Endothelial cell of hepatic sinusoid (primary cell): ENCODE measurements around the gene PAX8.

ENCODE experiments used
- in situ Hi-C: cut with HindIII; loops from 2 replicates; pipeline ENCODE4 v1.10.0; 2017; ENCODE audit warnings: low sequenced_read_pairs

PAX8 gene

DNA sequence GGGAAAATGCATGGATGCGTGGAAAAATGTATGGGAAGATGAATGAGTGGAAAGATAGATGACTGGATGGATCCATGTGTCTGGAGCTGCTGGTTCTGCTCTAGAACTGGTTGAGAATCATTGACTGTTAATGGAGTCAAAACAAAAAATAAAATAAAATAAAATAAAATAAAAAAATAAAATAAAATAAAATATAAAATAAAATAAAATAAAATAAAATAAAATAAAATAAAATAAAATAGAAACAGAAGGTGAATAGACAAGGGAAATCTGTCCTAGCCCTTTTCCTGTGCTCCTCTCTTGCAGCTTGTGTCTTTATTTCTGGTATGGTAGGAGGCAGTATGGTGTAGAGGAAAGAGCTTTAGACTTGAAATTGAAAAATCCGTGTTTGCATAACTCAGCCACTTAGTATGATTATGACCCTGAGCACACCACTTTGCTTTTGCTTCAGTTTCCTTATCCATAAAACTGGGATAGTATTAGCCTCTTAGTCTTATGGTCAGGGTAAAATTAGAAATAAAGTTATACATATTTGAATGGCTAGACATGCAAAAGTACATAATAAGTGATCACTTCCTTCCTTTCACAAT is 54.0 kb downstream of the PAX8 start:
- in situ Hi-C loops = no loop called here

DNA sequence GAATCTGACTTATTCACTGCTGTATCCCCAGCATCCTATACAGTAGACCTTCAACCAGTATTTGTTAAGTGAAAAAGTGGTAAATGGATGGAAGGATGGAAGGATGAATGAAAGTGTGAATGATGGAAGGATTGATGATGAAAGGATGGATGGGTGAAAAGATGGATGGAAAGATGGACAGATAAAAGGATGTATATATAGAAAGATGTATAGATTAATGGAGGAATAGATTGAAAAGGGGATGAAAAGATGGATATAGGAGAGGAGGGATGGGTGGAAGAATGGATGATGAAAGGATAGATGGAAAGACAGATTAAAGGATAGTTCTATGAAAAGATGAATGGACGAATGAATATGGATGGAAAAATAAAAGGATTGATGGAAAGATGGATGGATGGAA is 54.9 kb downstream of the PAX8 start:
- in situ Hi-C loops = no loop called here

DNA sequence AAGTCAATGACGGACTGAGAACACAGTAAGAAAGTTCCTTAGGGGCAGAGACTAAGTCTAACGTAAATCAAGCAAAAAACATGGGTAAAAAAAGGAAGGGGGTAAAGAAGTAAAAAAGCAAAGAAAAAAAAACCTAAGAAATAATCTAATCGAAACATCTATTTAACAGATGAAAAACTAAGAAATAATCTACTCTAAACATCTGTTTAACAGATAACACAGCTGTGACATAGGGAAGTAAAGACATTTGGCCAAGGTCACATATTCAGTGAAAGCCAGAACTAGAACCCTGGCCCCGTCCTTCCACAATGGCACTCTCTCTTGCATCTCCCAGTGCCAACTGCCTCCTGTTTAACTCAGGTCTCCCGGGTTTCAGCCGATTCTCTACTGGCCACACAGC is 56.9 kb downstream of the PAX8 start:
- in situ Hi-C loops = no loop called here

DNA sequence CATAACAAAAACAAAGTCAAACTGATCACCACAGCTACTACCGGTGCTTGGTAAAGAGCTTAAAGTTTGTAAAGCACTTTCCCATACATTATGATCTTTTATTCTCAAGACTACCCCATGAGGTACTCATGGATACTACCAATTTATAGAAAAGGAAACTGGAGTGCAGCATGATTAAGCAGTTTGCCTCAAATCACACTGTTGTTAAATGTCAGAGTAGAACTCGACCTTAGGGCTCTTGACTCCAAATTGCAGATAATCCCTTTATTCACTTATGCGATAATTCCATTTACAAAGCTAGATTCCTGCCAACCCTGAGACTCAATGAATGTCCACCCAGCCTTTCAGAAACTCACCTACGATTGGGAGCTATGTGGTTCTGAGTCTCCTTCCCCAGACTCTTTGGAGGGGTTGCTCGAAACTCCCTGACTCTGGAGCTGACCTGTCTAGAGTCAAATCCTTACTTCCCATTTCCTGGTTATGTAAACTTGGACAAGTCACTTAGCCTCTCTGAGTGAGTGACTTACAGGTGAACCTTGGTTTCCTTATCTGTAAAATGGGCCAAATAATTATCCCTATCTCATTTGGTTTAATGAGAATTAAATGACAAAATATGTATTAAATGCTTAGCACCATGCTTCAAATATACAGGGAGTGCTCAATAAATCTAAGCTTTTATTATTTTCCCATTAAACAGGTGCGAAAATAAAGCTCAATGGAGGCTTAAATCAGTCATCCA is 57.6 kb downstream of the PAX8 start:
- in situ Hi-C loops = no loop called here

DNA sequence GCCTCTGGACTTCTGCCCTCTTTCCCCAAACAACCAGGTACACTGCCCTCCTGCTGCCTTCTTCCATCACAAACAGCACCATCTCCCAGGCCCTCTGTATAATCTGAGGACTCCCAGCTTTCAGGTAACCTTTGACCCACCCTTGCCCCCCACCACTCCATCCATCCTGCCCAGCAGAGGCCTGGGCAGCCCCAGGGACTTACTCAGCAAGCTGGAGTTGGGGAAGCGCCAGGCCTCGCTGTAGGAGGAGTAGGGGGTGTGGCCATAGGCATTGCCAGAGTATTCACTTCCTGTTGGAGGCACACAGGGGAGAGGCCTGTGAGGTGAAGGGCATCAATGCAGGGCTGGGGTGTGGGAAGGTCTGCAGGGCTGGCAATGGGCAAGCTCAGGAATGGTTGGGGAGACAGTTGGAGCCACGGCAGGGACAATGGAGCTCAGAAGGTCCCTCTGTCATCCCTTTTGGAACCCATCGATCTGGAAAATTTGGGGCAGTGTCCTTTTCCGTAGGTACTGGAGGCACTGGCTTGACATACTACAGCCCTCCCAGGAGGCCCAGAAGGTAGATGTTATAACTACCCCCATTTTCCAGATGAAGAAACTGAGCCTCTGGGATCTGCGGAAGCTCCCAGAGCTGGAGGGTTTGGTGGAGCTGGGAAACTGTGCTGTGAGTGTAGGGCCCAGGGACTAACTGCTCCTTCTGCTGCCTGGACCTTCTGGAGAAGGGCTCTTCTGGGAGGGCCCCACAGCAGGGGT is 58.7 kb downstream of the PAX8 start:
- in situ Hi-C loops = loop anchor here (5.0 kb wide), 1 partner anchor 83 kb away; no protein-coding TSS in a partner anchor

DNA sequence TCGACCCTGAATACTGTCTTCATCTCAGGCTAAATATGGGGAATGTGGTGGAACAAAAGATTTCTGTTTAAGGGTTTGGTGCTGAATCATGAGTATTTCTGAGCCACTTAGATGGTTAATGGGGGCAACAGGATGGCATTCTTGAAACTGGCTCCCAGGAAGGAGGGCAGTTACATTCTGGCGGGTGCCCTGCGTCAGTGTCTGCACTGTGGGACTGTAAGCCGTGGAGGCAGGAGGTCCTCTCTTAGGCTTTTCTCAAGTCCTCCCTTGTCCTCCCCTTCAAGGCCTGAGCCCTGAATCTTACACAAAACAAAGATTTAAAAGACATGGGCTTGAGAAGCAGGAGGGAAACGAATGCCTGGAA is 59.2 kb downstream of the PAX8 start:
- in situ Hi-C loops = loop anchor here (5.0 kb wide), 1 partner anchor 82 kb away; no protein-coding TSS in a partner anchor

DNA sequence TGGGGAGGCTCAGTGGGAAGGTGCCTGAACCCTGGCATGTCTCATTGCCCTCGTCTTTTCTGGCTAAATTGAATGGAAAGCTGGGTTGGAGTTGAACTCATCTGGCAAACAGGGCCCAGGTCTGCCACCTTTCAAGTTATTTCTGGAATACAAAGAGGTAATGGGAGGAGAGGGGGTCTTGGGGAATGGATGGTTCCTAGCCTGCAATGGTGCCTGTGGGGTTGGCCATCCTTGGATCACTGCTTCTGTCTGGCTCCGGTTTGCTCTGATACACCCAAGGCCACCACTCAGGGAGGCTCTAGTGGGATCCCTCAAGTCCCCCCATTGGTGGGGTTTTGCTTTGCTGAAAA is 59.7 kb downstream of the PAX8 start:
- in situ Hi-C loops = loop anchor here (5.0 kb wide), 1 partner anchor 82 kb away; no protein-coding TSS in a partner anchor

DNA sequence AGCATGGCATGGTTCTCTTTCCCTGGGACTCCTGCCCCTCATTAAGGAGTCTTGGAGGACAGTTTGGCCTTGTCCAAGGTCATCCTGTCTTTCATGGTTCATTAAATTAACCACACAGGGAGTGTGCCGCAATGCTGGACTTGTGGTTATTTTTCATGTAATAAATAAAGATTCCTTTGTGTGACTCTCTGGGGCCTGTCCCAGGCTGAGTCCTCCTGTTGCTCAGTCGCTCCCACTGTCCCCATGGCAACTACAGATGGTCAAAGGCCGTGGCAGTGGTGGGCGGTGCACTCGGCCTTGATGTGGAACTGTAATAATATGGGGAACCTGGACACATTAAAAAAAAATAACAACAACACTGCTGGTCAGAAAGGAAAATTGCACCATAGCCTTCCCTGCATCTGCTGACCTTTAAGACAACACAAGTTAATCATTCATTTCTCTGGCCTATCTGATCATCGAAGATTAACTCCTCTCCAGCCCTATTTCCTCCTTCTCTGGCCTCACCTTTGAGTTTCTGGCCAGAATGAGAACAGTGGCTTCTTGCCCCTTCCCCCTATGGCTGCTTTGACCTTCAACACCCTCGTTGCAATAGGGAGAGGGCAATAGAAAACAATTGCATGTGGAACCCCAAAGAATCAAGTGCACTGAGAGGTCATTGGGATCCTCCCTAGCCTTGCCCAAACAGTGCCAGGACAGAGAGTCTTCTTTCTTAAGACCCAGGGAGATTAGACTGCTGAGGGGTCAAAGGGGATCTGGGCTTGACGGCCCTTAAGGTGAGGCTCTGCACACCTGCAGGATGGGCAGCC is 60.2 kb downstream of the PAX8 start:
- in situ Hi-C loops = loop anchor here (5.0 kb wide), 1 partner anchor 81 kb away; no protein-coding TSS in a partner anchor

DNA sequence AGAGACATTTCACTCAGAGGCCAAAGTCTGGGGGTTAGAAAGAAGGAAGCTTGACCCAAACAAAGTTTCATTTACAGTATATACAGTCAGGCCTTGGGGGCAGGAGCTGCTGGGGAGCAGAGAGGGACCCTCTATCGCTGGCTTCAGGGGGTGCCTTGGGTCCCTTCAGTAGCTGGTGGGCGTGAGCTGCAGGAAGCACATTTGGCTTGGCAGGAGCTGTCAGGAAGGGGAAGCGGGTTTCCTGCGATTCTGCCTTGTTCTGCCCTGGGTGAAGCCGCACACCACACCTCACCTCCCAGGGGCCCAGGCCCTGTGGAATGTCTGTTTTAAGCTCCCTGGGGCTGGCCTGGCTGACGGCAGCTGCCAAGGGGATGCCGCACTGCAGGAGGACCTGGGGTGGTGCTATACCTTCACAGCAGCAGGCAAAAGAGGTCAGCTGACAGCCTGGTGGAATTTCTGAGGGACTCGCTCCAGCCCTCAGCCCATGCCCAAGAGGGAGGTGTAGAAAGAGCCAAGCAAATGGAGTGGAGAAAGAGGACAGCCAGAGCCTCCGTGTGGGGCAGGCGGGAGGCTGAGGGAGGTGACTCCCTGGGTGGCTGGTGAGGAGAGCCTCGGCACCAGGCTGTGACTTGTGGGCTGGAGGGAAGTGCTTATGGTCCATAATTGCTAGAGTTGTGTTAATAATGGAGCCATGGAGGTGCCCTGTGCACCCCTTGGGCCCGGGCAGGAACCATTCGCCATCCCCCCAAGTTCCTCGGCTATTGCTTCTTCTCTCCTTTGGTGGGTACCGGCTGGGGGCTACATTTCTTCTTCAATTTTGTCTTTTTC is 61.1 kb downstream of the PAX8 start:
- in situ Hi-C loops = loop anchor here (5.0 kb wide), 1 partner anchor 80 kb away; no protein-coding TSS in a partner anchor

DNA sequence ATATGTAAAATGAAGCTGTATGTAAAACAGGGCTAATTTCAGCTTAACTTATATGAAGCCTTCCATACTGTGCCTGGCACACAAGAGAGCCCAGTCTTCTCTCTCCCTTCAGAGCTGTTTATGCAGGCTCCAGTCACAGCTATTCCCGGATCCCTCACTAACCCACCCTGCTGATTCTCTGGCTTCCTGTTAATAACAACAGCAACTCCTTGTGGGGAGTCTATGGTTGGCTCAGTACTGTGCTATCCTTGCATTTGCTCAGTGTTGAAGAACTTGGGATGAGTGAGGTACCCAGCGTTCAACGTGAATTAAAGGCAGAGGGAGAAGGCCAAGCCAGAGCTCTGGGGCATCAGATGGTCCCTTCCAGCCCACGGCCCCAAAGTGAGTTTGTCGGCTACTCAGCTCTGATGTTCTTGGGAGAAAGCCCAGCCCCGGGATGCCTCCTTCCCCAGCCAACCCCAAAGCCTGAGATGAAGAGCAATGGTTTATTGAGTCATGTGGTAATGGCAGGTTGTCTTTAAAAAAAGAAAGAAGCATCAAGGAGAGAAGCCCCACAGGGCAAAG is 61.7 kb downstream of the PAX8 start:
- in situ Hi-C loops = loop anchor here (5.0 kb wide), 1 partner anchor 80 kb away; no protein-coding TSS in a partner anchor

DNA sequence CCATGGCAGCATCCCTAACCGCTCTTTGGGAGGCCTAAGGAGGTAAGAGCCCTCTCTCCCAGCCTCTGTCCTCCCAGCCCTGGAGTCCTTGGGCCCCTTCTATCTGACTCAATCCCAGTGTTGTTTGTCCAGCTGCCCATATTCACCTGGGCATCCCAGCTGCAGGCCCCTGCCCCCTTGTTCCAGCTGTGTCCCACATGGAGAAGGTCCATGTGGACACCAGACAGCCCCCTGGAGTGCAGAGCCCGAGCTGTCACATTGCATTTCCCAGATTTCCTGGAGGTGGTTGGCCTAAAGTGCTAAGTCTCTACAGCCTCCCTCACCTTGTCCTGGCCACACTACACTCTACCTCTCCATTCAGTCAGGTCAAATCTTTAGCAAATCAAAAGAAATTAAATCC is 62.4 kb downstream of the PAX8 start:
- in situ Hi-C loops = loop anchor here (5.0 kb wide), 1 partner anchor 79 kb away; no protein-coding TSS in a partner anchor

DNA sequence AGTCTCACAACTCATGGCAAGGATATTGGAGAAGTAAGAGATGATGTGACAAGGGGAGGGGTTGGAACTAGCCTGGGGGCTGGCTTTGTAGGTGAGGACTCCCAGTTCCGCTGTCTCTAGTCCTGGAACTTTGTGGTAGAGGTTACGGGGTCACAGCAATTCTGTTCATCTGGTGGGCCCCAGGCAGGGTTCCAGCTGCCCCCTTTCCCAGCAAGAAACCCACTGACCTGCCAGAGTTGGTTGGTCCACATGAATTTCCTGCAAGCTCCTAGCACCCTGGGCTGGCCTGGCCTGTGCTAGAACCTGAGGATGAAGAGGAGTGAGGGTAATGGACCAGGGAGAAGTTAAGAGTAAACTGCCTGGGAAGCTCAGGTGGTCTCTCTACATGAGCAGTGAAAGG is 63.7 kb downstream of the PAX8 start:
- in situ Hi-C loops = loop anchor here (5.0 kb wide), 1 partner anchor 78 kb away; no protein-coding TSS in a partner anchor

DNA sequence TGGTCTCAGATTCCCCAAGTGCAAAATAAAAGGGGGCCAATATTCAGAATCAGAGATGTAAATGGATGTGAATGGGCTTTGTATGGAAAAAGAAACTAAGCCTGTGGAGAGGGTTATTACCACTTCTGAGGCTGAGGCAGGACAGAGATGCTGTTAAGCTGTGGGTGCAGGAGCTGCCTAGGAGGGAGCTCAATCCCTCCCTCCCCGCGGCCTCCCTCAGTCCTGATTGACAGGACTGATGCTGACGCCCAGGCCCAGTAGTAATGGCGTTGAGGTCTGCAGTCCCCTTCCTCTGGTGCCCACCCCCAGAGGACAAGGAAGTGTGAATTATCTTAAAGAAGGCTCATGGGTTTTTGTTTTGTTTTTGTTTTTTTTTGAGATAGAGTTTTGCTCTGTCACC is 64.6 kb downstream of the PAX8 start:
- in situ Hi-C loops = no loop called here

DNA sequence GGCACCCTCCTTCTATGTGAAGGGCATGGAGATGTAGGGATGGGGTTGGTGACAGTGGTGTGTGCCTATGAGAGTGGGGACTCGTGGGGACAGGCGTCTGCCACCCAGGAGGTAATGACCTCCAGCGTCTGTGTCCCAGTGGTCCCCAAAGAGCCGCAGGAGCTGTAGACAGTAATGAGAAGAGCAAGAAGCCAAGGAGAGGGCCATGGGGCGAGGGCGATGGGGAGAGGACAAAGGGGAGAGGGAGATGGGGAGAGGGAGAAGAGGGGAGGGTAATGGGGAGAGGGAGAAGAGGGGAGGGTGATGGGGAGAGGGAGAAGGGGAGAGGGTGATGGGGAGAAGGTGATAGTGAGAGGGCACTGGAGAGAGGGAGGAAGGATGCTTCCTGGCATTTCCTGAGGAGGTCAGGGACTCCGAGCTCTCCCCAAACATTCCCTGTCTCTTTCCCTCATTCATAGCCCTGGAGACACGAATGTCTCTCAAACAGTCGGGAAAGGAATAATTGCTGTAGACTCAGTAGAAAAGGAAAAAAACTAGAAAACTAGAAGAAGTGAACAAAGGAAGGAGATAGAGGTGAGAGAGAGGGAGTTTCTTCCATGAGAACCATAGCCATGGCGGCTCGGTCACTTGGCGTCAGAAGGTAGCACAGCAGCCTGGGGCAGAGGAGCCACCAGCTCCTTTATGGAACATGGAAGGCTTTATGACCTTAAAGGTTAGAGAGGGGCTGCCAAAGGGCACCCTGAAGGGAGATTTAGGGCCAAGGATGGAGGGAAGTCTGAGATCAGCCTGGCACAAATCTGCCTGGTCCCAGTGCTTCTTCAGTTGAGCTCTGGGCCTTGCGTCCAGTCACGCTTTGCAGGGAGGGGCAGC is 65.4 kb downstream of the PAX8 start:
- in situ Hi-C loops = no loop called here

DNA sequence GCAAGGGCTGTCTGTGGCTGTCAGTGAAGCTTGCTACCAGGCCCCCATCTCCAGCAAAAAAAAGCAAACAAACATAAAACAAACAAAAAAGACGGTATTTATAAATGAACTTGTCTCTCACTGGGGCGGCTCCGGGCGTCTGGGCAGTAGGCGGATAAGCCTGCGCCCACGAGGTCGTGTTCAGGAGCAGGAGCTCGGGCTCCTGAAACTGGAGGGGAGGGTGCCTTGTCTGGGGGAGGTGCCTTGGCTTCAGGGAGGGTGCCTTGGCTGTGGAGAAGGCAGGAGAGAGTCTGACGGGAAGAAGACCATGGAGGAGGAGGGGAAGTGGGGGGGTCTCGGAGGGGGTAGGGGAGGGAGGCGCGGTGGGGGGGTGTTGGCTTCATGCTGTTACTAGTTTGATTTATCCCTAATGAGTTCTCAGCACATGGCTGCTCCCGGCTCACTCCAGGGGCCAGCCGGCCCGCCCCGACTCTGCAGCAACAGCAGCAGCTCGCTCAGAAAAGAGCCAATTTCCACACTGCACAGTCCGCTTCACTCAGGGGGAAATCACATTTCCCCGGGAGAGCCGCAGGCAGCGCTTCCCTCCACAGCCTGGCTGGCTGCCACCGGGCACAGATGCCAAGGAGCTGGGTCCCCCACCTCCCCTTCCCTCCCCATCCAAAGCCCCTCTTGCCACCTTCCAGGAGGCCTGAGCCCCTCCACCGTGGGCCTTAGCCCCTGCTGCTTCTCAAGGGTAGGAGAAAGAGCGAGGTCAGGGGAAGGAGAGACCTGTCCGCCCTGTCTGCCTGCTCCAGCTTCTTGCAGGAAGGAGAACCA is 66.3 kb downstream of the PAX8 start:
- in situ Hi-C loops = no loop called here

DNA sequence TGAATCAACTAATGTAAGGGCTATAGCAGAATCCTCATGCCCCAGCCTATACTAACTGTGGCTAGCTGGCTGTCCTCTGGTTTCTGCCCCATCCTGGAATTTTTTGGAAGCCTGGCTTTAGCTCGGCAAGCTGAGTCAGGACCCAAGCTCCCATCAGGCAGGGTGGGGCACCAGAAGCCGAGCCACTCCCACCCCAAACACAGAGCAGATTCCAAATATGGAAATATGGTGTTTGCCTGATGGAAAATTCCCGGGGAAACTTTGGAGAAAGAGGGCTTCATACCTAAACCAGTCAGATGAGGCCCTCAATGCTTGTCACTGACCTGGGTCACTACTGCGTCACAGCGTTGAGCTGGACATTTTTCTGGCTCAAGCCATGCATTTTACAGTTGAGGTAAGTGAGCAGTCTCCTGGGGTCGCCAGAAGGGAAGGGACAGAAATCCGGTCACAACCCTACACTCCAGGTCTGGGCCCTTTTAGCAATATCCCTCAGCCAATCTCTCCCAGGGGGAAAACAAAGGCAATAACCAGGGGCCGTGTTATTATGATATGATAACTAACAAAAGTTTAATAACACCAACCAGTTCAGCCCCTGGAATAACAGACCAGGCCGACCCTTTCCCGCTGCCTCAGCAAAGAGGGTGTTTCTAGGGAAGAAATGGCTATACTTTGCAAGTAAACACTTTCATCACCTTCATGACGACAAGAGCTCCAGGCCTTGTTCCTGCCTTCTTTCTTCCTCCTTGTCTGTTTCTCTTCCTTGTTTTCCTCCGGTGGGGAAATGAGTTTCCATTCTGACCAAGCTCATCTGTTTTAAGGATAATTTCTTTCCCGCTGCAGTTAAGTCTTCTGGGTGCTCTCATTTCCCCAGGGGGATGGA is 67.3 kb downstream of the PAX8 start:
- in situ Hi-C loops = no loop called here

DNA sequence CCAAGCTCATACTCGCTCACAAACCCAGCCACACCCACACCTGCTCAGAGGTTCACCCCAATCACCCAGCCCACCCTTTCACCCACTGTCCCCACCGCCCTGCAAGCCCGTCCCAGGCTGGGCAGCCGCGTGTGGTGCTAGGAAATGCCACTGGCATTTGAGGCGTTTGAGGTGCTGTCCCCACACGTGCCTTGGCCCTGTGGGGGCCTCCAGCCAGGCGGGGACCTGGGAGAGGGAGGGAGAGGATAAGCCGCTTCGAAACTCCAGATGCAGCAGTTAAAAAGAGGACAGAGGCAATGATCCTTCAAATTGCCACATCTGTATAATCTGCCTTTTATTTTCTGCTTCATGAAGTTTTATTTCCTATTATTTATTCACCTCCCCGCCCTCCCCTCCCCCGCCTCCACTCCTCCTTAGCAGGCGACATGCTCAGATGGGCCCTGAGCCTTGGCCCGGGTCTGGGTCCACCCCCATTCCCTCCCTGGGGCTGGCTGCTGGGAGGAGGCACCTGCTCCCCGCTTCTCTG is 69.0 kb downstream of the PAX8 start:
- in situ Hi-C loops = no loop called here
